ENCODE data around the gene MYB. TPM values are rescaled to one million over a fixed set of nuclear protein-coding genes. Genes with fewer than 3 reads are reported as not detected.

Gene MYB
- total RNA-seq, 4 donors from 2014 or later = 0.13 to 1.2 (median 0.93) TPM; not detected in 1

DNA sequence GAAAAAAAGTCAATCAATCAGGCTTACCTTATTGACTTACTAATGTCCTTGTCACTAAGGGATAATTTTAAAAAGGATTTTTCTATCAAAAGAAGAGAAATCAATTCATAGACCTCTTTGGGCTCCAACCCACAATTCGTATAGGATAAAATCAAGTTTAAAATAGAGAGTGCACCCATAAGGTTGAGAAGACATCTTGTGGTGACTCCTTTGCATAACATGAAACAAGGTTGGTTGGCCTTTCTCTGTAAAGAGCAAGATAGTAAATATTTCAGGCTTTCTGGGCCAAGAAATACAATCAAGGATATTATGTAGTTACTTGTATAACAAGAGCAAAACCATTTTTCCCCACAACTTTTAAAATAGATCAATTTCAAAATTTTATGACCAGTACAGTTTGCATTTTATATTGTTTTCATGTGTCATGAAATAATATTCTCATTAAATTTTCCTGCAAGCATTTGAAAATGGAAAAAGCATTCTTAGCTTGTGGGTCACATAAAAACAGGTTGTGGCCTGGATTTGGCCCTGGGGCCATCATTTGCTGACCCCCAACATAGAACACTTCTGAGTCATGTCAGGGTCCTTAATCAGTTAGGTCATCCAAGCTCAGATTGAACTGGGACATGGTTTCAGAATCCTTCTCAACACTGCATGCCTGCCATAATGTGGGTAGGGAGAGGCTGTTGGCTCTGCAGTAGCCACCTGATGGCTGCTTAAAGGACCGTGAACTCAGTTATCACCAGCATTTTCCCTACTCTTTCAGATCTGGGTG lies 76.7 kb downstream of the MYB start:
- TF ChIP-seq POLR2A (IDR thresholded peaks at IDR 0.05) = no peak
- no peak for TF ChIP-seq POLR2AphosphoS5 (IDR thresholded peaks at IDR 0.05)
- TF ChIP-seq, protein P1, sequence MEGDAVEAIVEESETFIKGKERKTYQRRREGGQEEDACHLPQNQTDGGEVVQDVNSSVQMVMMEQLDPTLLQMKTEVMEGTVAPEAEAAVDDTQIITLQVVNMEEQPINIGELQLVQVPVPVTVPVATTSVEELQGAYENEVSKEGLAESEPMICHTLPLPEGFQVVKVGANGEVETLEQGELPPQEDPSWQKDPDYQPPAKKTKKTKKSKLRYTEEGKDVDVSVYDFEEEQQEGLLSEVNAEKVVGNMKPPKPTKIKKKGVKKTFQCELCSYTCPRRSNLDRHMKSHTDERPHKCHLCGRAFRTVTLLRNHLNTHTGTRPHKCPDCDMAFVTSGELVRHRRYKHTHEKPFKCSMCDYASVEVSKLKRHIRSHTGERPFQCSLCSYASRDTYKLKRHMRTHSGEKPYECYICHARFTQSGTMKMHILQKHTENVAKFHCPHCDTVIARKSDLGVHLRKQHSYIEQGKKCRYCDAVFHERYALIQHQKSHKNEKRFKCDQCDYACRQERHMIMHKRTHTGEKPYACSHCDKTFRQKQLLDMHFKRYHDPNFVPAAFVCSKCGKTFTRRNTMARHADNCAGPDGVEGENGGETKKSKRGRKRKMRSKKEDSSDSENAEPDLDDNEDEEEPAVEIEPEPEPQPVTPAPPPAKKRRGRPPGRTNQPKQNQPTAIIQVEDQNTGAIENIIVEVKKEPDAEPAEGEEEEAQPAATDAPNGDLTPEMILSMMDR (IDR thresholded peaks at IDR 0.05) = no peak
- no peak for TF ChIP-seq EP300 (IDR thresholded peaks at IDR 0.05)
- 46 to 52% methylated on average over 2 of the region's 2 CpGs for WGBS, 2 donors (ENCODE audit: low coverage in 1 of 2)

DNA sequence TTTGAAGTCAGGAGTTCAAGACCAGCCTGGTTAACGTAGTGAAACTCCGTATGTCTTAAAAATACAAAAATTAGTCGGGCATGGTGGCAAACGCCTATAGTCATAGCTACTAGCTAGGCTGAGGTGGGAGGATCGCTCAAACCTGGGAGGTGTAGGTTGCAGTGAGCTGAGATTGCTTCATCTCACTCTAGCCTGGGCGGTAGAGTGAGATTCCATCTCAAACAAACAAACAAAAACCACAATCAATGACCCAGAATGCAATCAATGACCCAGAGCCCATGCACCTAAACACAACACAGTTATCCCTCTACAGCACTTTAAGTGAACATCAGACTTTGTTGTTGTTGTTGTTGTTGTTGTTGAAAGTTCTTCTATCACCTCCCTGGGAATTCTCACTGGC lies 77.9 kb downstream of the MYB start:
- WGBS, 2 donors (ENCODE audit: low coverage in 1 of 2) = 74 to 79% methylated on average over 5 to 6 of the region's 6 CpGs
- ATAC-seq = no peak
- Histone ChIP-seq H3K4me3 (no peak overlapping the region), H3K27me3 (peaks cover 3% of the 10 kb centered on the region), H3K9me3 (no peaks in the 10 kb centered on the region), H3K4me1 (no peaks in the 10 kb centered on the region), H3K36me3 (no peaks in the 10 kb centered on the region), H3K27ac (no peak overlapping the region)
- no peak for TF ChIP-seq EP300 (IDR thresholded peaks at IDR 0.05)
- TF ChIP-seq POLR2A (IDR thresholded peaks at IDR 0.05) = no peak
- no peak for TF ChIP-seq POLR2AphosphoS5 (IDR thresholded peaks at IDR 0.05)
- TF ChIP-seq, protein P1 (IDR thresholded peaks at IDR 0.05) = no peak

More for the DNA sequence above, 76.7 kb downstream of the MYB start:
- ATAC-seq = no peak
- Histone ChIP-seq H3K27ac (no peak overlapping the region), H3K4me3 (no peak overlapping the region), H3K4me1 (no peaks in the 10 kb centered on the region), H3K9me3 (no peaks in the 10 kb centered on the region), H3K36me3 (no peaks in the 10 kb centered on the region), H3K27me3 (peaks cover 3% of the 10 kb centered on the region)

DNA sequence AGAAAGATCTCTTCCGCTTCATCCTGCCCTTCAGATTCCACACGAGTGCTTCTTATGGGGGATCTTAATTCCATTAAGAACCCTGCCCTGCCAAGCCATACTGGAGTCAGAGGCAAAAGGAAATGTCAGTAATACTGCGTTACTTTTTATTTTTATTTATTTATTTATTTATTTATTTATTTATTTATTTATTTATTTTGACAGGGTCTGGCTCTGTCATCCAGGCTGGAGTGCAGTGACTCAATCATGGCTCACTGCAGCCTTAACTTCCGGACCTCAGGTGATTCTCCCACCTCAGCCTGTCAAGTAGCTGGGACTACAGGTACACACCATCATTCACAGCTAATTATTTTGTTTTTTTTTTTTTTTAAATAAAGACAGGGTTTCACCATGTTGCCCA lies 79.5 kb downstream of the MYB start:
- H3K27ac ChIP-seq = no peak overlapping the region
- H3K4me3 ChIP-seq = no peak overlapping the region
- 88 to 90% methylated on average over 3 to 4 of the region's 4 CpGs for WGBS, 2 donors (ENCODE audit: low coverage in 1 of 2)

DNA sequence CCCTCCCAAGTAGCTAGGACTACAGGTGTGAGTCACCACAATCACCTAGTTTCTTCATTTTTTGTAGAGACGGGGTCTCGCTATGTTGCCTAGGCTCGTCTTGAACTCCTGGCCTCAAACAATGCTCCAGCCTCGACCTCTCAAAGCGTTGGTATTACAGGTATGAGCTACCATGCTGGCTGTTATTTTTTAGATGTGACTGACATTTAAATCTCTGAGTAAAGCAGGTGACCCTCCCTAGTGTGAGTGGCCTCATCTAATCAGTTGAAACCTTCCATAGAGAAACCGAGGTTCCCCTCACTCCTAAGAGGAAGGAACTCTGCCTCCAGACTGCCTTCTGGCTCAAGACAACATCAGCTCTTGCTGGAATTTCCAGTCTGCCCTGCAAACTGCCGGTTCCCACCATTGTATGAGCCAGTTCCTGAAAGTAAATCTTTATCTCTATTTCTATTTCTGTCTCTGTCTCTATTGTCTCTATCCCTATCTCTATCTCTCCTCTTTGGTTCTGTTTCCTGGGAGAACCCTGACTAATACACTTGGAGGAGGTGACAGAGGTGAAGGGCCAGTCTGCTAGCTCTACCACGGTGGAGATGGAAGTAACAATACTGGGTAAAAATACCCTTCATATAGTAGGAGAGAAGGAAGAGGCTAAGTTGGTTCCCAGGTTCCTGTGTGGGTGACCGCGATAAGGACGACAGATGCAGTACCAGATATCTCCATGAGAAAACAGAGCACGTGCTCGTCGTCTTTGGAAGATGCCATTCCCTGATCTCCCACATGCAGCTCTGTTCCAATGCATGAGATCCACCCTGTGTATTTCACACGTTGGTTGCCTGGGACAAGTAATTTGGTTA lies 81.0 kb downstream of the MYB start:
- no peak overlapping the region for H3K27ac ChIP-seq
- H3K27me3 ChIP-seq = peaks cover 3% of the 10 kb centered on the region
- no peak for ATAC-seq
- H3K4me1 ChIP-seq = no peaks in the 10 kb centered on the region
- no peaks in the 10 kb centered on the region for H3K36me3 ChIP-seq
- H3K4me3 ChIP-seq = no peak overlapping the region
- TF ChIP-seq POLR2AphosphoS5 (IDR thresholded peaks at IDR 0.05) (no peak), POLR2A (IDR thresholded peaks at IDR 0.05) (no peak), EP300 (IDR thresholded peaks at IDR 0.05) (no peak)
- TF ChIP-seq, protein P1 (IDR thresholded peaks at IDR 0.05) = no peak
- no peaks in the 10 kb centered on the region for H3K9me3 ChIP-seq
- WGBS, 2 donors (ENCODE audit: low coverage in 1 of 2) = 83 to 84% methylated on average over 10 to 12 of the region's 15 CpGs

More for the DNA sequence above, 79.5 kb downstream of the MYB start:
- no peaks in the 10 kb centered on the region for H3K36me3 ChIP-seq
- no peaks in the 10 kb centered on the region for H3K9me3 ChIP-seq
- peaks cover 3% of the 10 kb centered on the region for H3K27me3 ChIP-seq
- TF ChIP-seq EP300 (IDR thresholded peaks at IDR 0.05) (no peak), POLR2AphosphoS5 (IDR thresholded peaks at IDR 0.05) (no peak), POLR2A (IDR thresholded peaks at IDR 0.05) (no peak)
- TF ChIP-seq, protein P1 (IDR thresholded peaks at IDR 0.05) = no peak
- no peak for ATAC-seq
- H3K4me1 ChIP-seq = no peaks in the 10 kb centered on the region
